ENCODE measurements around the gene OR2AG1.

DNA sequence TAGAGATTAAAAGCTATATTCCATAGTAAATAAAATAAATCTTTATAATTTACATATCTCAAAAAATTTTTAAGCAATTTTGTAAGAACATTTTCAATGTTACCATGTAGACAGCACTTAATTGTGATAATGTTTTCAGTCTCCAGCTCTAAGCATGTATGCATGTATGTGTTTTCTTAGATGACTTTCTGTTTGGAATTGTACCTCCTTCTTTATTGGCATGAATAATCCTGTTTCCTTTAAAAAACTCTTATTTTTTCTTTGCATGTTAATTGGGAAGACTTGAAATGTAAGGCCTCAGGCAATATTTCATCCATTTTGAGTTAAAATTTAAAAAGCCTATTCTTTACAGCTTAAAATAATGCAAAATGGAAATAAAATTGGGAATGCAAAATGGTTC, 2.0 kb upstream of the OR2AG1 start:
- TF ChIP-seq, protein P1, sequence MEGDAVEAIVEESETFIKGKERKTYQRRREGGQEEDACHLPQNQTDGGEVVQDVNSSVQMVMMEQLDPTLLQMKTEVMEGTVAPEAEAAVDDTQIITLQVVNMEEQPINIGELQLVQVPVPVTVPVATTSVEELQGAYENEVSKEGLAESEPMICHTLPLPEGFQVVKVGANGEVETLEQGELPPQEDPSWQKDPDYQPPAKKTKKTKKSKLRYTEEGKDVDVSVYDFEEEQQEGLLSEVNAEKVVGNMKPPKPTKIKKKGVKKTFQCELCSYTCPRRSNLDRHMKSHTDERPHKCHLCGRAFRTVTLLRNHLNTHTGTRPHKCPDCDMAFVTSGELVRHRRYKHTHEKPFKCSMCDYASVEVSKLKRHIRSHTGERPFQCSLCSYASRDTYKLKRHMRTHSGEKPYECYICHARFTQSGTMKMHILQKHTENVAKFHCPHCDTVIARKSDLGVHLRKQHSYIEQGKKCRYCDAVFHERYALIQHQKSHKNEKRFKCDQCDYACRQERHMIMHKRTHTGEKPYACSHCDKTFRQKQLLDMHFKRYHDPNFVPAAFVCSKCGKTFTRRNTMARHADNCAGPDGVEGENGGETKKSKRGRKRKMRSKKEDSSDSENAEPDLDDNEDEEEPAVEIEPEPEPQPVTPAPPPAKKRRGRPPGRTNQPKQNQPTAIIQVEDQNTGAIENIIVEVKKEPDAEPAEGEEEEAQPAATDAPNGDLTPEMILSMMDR (IDR thresholded peaks at IDR 0.05; ENCODE audit: insufficient read depth, low read depth, low read length), result no peak
- TF ChIP-seq EZH2 (IDR thresholded peaks at IDR 0.05; ENCODE audit: insufficient read depth, low read length), result no peak

Measured in astrocyte (in vitro differentiated cells and primary cell).